ENCODE data around the gene IGSF10.
A peak's percentile ranks its signal among the peaks of the same experiment; 100 is the strongest.
"Not testable (repeated sequence)": the region's sequence is repeated elsewhere in the genome, so short reads cannot be mapped to it uniquely, and the experiment has no call there.

The IGSF10 gene

GRCh38 chr3:151460774-151461450, at the start of gene IGSF10:
TSS of gene IGSF10 (minus strand) at chr3:151461061. CDS start at chr3:151458709, 2,352 bp downstream.
- no peak for DNase-seq

DNA sequence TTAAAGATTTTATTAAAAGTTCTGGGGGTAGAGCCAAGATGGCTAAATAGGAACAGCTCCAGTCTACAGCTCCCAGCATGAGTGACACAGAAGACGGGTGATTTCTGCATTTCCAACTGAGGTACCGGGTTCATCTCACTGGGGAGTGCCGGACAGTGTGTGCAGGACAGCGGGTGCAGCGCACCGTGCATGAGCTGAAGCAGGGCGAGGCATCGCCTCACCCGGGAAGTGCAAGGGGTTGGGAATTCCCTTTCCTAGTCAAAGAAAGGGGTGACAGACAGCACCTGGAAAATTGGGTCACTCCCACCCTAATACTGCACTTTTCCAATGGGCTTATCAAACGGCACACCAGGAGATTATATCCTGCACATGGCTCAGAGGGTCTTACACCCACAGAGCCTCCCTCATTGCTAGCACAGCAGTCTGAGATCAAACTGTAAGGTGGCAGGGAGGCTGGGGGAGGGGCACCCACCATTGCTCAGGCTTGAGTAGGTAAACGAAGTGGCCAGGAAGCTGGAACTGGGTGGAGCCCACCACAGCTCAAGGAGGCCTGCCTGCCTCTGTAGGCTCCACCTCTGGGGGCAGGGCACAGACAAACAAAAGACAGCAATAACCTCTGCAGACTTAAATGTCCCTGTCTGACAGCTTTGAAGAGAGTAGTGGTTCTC, 48.7 kb upstream of the IGSF10 start:
- DNase-seq: not testable (repeated sequence)

DNA sequence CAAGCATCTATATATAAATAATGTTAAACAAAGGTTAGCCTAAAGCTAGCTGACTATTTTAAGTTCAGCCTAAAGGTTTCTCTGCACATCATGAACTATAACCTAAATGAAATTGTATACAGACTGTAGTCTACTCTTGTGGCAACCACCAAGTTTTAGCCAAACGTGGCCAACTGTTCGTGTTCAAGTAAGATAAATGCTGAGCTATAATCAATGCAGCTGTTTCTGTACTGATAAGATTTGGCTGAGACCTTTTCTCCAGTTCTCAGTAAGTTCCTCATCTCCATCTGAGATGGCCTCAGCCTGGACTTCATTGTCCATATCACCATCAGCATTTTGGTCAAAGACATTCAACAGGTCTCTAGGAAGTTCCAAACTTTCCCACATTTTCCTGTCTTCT, 43.7 kb upstream of the IGSF10 start:
- no peak for DNase-seq

GRCh38 chr3:151503074-151503473, 42.2 kb upstream of the IGSF10 start:
- DNase-seq: no peak

GRCh38 chr3:151501923-151502632, 41.2 kb upstream of the IGSF10 start:
- DNase-seq: no peak

DNA sequence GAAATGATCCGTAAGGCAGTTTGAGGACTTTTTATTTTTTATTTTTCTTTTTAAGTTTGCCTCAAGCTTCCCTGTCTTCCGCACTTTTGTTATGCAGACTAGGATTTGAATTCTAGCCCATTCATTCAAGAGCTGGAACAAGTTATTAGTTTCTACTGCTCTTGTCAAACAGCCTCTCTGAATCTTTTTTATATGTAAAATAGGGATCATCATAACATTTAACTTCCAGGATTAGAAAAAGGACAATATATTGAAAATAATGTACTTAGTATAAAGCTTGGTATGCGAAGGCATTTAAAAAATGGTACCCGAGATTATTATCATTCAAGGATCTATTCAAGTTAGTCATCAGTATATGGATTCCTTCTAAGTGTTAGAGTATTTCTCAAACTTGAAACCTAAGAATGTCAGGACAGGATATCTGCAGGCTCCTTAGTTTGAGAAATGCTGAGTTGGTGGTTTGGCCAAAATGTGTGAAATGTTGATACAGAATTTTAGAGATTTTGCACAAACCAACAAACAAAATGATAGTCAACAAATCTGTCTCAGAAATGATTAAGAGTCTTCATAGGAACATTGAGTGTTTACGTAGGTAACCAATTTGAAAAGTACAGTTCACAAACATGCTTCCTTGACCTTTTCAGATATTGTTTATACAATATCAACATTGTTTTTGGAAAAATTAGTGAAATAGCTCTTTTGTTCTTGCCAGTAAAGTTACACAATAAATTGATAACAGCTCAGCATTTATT, 40.5 kb upstream of the IGSF10 start:
- no peak for DNase-seq

DNA sequence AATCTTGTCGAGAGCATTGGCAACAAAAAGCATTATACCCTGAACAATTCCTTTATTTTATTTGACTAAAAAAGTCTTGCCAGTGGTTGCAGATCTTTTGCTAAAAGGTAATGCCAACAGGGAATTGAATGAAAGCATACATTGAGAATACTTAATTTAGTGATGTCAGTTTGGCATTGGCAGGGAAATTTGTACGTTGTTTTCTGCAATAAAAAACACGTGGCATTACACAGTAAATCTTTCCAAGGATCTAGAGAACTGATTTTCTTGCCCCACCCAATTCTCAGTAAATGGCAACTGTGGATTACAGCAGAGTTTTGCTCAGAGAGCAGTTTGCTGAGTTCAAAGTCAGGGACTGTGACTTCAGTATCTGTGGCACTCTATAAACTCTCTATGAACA, 38.3 kb upstream of the IGSF10 start:
- no peak for DNase-seq

DNA sequence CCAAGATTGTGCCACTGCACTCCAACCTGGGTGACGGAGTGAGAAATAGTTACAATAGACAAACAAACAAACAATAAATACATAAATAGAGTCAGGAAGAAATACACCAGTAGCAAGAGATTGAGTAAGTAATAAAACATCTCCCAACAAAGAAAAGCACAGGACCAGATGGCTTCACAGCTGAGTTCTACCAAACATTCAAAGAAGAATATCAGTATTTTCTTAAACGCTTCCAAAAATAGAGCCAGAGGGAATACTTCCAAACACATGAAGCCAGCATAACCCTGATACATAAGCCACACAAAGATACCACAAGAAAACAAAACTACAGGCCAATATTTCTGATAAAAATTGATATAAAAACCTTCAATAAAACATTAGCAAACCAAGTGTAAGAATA, 30.7 kb upstream of the IGSF10 start:
- no peak for DNase-seq

- DNase-seq: not testable (repeated sequence)
Observed at GRCh38 chr3:151487833-151488232, 27.0 kb upstream of the IGSF10 start.

DNA sequence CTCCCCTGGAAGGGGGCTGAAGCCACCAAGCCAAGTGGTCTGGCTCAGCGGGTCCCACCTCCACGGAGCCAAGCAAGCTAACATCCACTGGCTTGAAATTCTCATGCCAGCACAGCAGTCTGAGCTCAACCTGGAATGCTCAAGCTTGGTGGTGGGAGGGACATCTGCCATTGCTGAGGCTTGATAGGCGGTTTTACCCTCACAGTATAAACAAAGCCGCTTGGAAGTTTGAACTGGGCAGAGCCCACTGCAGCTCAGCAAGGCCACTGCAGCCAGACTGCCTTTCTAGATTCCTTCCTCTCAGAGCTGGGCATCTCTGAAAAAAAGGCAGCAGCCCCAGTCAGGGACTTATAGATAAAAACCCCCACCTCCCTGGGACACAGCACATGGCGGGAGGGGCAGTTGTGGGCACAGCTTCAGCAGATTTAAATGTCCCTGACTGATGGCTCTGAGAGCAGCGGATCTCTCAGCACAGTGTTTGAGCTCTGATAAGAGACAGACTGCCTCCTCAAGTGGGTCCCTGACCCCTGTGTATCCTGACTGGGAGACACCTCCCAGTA, 23.2 kb upstream of the IGSF10 start:
- no peak for DNase-seq

DNA sequence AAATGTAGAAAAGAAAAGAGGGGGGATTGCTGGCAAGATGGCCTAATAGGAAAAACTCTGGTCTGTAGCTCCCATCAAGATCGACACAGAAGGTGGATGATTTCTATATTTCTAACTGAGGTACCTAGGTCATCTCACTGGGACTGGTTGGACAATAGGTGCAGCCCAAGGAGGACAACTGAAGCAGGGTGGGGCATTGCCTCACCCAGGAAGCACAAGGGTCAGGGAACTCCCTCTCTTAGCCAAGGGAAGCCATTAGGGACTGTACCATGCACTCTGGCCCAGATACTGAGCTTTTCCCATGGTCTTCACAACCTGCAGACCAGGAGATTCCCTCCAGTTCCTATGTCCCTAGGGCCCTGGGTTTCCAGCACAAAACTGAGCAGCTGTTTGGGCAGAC, 22.6 kb upstream of the IGSF10 start:
- DNase-seq: no peak

DNA sequence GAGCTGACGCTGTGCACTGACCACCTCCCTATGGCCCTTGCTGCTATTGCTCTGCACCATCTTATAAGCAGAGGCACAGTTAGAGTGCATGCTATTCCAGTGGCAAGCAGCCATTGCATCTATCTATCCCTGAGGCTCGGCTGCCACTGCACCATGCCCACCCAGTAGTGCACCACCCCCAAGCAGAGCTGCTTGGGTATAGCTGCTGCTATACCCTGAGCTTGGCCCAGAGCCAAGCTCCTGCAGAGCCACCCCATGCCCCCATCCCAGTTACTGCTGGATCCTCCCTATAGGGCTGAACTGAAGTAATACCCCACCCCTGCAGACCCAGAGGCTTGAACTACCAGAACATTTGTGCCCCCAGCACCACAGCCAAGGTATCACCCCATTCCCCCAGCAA, 19.6 kb upstream of the IGSF10 start:
- no peak for DNase-seq

GRCh38 chr3:151479452-151479851, 18.6 kb upstream of the IGSF10 start:
- no peak for DNase-seq

DNA sequence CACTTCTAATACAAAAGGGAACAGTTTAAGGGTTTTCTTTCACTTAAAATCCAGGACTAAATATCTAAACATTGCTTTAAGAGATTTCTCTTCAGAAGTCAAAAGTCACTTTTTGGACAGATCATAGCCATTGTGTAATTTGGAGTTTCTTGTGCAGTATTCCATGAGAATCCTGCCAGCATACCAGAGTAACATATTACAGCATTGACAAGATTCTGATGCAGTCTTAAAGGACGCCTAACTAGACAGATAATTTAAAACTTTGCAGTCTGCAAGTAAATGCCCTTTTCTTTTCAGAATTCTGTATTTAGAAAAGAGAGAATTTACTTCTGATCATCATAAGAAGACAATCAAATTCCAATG, 17.5 kb upstream of the IGSF10 start:
- DNase-seq: no peak

- no peak for DNase-seq
Observed at GRCh38 chr3:151477591-151478334, 16.9 kb upstream of the IGSF10 start.

GRCh38 chr3:151476344-151477018, 15.6 kb upstream of the IGSF10 start:
- DNase-seq: no peak

GRCh38 chr3:151468284-151468917, 7.5 kb upstream of the IGSF10 start:
- peak; percentile 62 for DNase-seq

DNA sequence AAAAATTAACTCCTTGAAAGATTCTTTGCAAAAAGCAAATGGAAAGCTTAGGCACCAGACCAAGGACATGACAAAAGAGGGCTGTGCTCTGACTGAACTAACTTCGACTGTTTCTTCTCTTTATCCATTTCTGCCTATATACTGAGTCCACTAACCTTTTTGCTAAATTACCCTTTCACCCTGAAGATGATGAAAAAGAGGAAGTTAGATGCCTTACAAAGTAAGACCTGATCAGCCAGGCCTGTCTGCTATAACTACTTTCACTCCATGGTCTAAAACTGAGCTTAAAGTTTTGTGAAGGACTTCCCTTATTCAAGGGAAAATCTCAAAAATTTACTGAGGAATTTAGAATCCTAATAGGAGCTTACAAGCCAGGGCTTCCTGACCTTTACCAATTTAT, 6.2 kb upstream of the IGSF10 start:
- DNase-seq: peak; percentile 16

DNA sequence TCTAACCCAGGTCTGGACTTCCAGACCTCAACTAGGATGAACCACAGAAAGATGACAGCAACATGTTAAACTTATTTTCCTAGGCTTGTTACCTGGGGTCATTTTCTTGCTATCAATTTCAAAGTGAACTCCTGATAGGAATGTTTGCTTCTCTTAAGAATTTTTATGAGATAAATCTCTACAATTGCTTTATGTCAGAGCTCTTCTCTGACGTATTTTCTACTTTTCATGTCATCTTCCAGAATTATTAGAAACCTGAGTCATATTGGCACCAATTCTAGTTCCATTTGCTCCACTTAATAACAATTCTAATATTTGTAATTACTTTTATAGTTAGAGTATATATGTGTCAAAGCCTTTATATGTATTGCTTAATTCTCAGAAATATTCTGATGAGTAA, 2.1 kb upstream of the IGSF10 start:
- DNase-seq: no peak

GRCh38 chr3:151462278-151462780, 1.5 kb upstream of the IGSF10 start:
- DNase-seq: no peak

- DNase-seq: no peak
Observed at GRCh38 chr3:151460228-151460627, 633 bp downstream of the IGSF10 start.
